Endothelial cell of umbilical vein (primary cell): ENCODE measurements around the gene CNTRL.

Source experiments
- GATA2 ChIP-seq: IDR thresholded peaks from 2 replicates; pipeline ENCODE4 v1.7.0; 2011; ENCODE audit warnings: low read depth, mild to moderate bottlenecking, moderate library complexity, mixed read lengths, low read length; ENCODE audit not compliant: insufficient read length, insufficient read depth
- MYC ChIP-seq: IDR thresholded peaks from one replicate; pipeline ENCODE4 v1.6.1; 2011; ENCODE audit warnings: mild to moderate bottlenecking, low read depth, low read length
- TF ChIP-seq, protein P1 (sequence below), 2 donors: IDR thresholded peaks; 1 replicate in 1 of 2; 2 replicates in 1 of 2; pipeline ENCODE4 v1.5.1; 2011; ENCODE audit warnings: low read length in 2 of 2, mild to moderate bottlenecking in 2 of 2, moderate library complexity in 2 of 2, control low read depth in 1 of 2, inconsistent platforms in 1 of 2, low read depth in 1 of 2; ENCODE audit not compliant: insufficient read depth in 1 of 2; ENCODE audit errors: extremely low read depth in 1 of 2
- TF ChIP-seq, protein P2 (sequence below): IDR thresholded peaks from 2 replicates; pipeline ENCODE4 v1.6.1; 2011; ENCODE audit not compliant: insufficient read depth, insufficient read length

DNA sequence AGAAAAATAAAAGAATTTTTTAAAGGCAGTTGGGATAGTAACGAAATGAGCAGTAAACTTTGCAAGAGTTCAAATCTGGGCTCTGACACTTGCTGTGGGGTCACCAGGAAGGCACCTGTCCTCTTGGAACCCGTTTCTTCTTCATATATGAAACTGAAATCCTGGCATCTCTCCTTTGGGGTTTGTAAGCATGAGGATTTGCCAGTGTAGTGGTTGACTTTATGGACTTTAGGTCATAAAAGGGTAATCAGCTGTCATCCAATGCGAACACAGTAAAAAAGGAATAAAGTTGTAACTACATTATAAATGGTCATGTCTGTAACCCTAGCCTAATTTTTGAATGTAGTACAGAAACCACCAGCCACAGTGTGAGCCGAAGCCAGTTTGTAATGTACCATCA is 125.6 kb downstream of the CNTRL start:
- TF ChIP-seq, protein P1, sequence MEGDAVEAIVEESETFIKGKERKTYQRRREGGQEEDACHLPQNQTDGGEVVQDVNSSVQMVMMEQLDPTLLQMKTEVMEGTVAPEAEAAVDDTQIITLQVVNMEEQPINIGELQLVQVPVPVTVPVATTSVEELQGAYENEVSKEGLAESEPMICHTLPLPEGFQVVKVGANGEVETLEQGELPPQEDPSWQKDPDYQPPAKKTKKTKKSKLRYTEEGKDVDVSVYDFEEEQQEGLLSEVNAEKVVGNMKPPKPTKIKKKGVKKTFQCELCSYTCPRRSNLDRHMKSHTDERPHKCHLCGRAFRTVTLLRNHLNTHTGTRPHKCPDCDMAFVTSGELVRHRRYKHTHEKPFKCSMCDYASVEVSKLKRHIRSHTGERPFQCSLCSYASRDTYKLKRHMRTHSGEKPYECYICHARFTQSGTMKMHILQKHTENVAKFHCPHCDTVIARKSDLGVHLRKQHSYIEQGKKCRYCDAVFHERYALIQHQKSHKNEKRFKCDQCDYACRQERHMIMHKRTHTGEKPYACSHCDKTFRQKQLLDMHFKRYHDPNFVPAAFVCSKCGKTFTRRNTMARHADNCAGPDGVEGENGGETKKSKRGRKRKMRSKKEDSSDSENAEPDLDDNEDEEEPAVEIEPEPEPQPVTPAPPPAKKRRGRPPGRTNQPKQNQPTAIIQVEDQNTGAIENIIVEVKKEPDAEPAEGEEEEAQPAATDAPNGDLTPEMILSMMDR (IDR thresholded peaks at IDR 0.05; ENCODE audit: extremely low read depth in 1 of 2, insufficient read depth in 1 of 2, low read depth in 1 of 2, low read length in 2 of 2): no peak
- TF ChIP-seq MYC (no peak), GATA2 (no peak)
- TF ChIP-seq, protein P2, sequence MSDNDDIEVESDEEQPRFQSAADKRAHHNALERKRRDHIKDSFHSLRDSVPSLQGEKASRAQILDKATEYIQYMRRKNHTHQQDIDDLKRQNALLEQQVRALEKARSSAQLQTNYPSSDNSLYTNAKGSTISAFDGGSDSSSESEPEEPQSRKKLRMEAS: no peak
